WTC11 (cell line): ENCODE data around the gene VPS18. TPM values are rescaled to one million over a fixed set of nuclear protein-coding genes. Genes with fewer than 3 reads are reported as not detected.

Experiments used
- ATAC-seq: fragments of 200-7000 bp; cut with Tn5 transposase; 2 replicates; pipeline ENCODE4 v1.10.0; 2021; ENCODE audit warnings: mild to moderate bottlenecking, moderate library complexity
- CTCF ChIA-PET: fragments of 300-600 bp; sonication (Branson Sonifier 250); formaldehyde crosslinking; loops from one replicate; lab custom pipeline; 2021; ENCODE audit warnings: antibody characterized with exemption; lab: Charles Lee
- POLR2A ChIA-PET: fragments of 350-600 bp; sonication (Branson Sonifier 250); formaldehyde crosslinking; loops from one replicate; lab custom pipeline; 2021; ENCODE audit warnings: antibody characterized with exemption; lab: Charles Lee
- DNase-seq: peaks from one replicate; pipeline ENCODE4 v3.0.0; 2021; ENCODE audit warnings: low spot score
- H3K27ac Mint-ChIP-seq: 2 replicates; pipeline ENCODE4 v1.8.0; 2021; ENCODE audit warnings: mixed read lengths
- H3K27me3 Mint-ChIP-seq: 2 replicates; pipeline ENCODE4 v1.8.0; 2021; ENCODE audit warnings: low read depth, mild to moderate bottlenecking, moderate library complexity, mixed read lengths
- H3K36me3 Mint-ChIP-seq: 2 replicates; pipeline ENCODE4 v1.8.0; 2021; ENCODE audit warnings: mixed read lengths
- H3K4me1 Mint-ChIP-seq: 2 replicates; pipeline ENCODE4 v1.8.0; 2022; ENCODE audit warnings: mixed read lengths
- H3K4me3 Mint-ChIP-seq: 2 replicates; pipeline ENCODE4 v1.8.0; 2021; ENCODE audit warnings: mild to moderate bottlenecking, moderate library complexity, mixed read lengths
- H3K9me3 Mint-ChIP-seq: 2 replicates; pipeline ENCODE4 v1.8.0; 2021; ENCODE audit warnings: mixed read lengths
- CBFB ChIP-seq: sonication (generic); formaldehyde crosslinking; IDR thresholded peaks from 2 replicates; pipeline ENCODE4 v1.8.1; 2022; ENCODE audit warnings: mild to moderate bottlenecking, low read depth, missing genetic modification reagents
- CREB1 ChIP-seq: sonication (generic); formaldehyde crosslinking; IDR thresholded peaks from 2 replicates; pipeline ENCODE4 v1.8.0; 2023; ENCODE audit warnings: mild to moderate bottlenecking, missing genetic modification reagents
- ELF4 ChIP-seq: sonication (generic); formaldehyde crosslinking; IDR thresholded peaks from 2 replicates; pipeline ENCODE4 v1.8.1; 2022; ENCODE audit warnings: low read depth, mild to moderate bottlenecking, moderate library complexity, missing genetic modification reagents
- ESRRA ChIP-seq: sonication (generic); formaldehyde crosslinking; IDR thresholded peaks from 2 replicates; pipeline ENCODE4 v1.8.1; 2022; ENCODE audit warnings: mild to moderate bottlenecking, missing genetic modification reagents, borderline replicate concordance
- GABPB1 ChIP-seq: sonication (generic); formaldehyde crosslinking; IDR thresholded peaks from 2 replicates; pipeline ENCODE4 v1.8.1; 2023; ENCODE audit warnings: mild to moderate bottlenecking, missing genetic modification reagents
- GRHL2 ChIP-seq: fragments of 250-450 bp; sonication (Bioruptor Pico); IDR thresholded peaks from 2 replicates; pipeline ENCODE4 v1.8.0; 2022; ENCODE audit warnings: mild to moderate bottlenecking, moderate library complexity; ENCODE audit not compliant: insufficient replicate concordance, severe bottlenecking
- HMGXB4 ChIP-seq: sonication (generic); formaldehyde crosslinking; IDR thresholded peaks from 2 replicates; pipeline ENCODE4 v1.8.1; 2023; ENCODE audit warnings: mild to moderate bottlenecking, moderate library complexity, missing genetic modification reagents
- MXD4 ChIP-seq: fragments of 250-450 bp; sonication (Bioruptor Pico); IDR thresholded peaks from 2 replicates; pipeline ENCODE4 v1.8.0; 2021; ENCODE audit warnings: mild to moderate bottlenecking, moderate library complexity, borderline replicate concordance
- NFYB ChIP-seq: sonication (generic); formaldehyde crosslinking; conservative IDR thresholded peaks from 2 replicates; pipeline ENCODE4 v1.8.0; 2022; ENCODE audit warnings: low read depth, missing genetic modification reagents
- NR1H2 ChIP-seq: sonication (generic); formaldehyde crosslinking; IDR thresholded peaks from 2 replicates; pipeline ENCODE4 v1.9.0; 2021; ENCODE audit warnings: mild to moderate bottlenecking, moderate library complexity, missing genetic modification reagents
- RELA ChIP-seq: sonication (generic); formaldehyde crosslinking; IDR thresholded peaks from 2 replicates; pipeline ENCODE4 v1.8.1; 2022; ENCODE audit warnings: missing genetic modification reagents, mild to moderate bottlenecking, borderline replicate concordance
- SMAD4 ChIP-seq: sonication (generic); formaldehyde crosslinking; IDR thresholded peaks from 2 replicates; pipeline ENCODE4 v1.8.0; 2022; ENCODE audit warnings: mild to moderate bottlenecking, missing genetic modification reagents
- SP1 ChIP-seq: sonication (generic); formaldehyde crosslinking; conservative IDR thresholded peaks from 2 replicates; pipeline ENCODE4 v1.8.1; 2022; ENCODE audit warnings: missing genetic modification reagents
- TEAD1 ChIP-seq: sonication (generic); formaldehyde crosslinking; IDR thresholded peaks from 2 replicates; pipeline ENCODE4 v1.8.0; 2022; ENCODE audit warnings: mild to moderate bottlenecking, missing genetic modification reagents
- USF2 ChIP-seq: sonication (generic); formaldehyde crosslinking; IDR thresholded peaks from 2 replicates; pipeline ENCODE4 v1.8.1; 2023; ENCODE audit warnings: mild to moderate bottlenecking, missing genetic modification reagents, moderate library complexity
- ZNF121 ChIP-seq: sonication (generic); formaldehyde crosslinking; IDR thresholded peaks from 2 replicates; pipeline ENCODE4 v1.8.0; 2023; ENCODE audit warnings: missing genetic modification reagents
- ZNF219 ChIP-seq: sonication (generic); formaldehyde crosslinking; IDR thresholded peaks from 2 replicates; pipeline ENCODE4 v1.8.0; 2023; ENCODE audit warnings: missing genetic modification reagents, mild to moderate bottlenecking, borderline replicate concordance
- ZNF232 ChIP-seq: sonication (generic); formaldehyde crosslinking; IDR thresholded peaks from 2 replicates; pipeline ENCODE4 v1.8.0; 2022; ENCODE audit warnings: mild to moderate bottlenecking, missing genetic modification reagents
- ZNF263 ChIP-seq: sonication (generic); formaldehyde crosslinking; IDR thresholded peaks from 2 replicates; pipeline ENCODE4 v1.8.1; 2022; ENCODE audit warnings: low read depth, mild to moderate bottlenecking, moderate library complexity, missing genetic modification reagents
- ZNF281 ChIP-seq: sonication (generic); formaldehyde crosslinking; IDR thresholded peaks from 2 replicates; pipeline ENCODE4 v1.8.0; 2023; ENCODE audit warnings: mild to moderate bottlenecking, missing genetic modification reagents
- total RNA-seq: library from RNA; stranded (reverse); gene quantifications from 3 replicates; pipeline ENCODE4 v1.2.3, GENCODE V29; 2021
- TF ChIP-seq, protein P1 (sequence below): sonication (generic); formaldehyde crosslinking; IDR thresholded peaks from 2 replicates; pipeline ENCODE4 v1.8.0; 2022; ENCODE audit warnings: mild to moderate bottlenecking, missing genetic modification reagents
- TF ChIP-seq, protein P2 (sequence below): fragments of 250-450 bp; sonication (Bioruptor Pico); conservative IDR thresholded peaks from 2 replicates; pipeline ENCODE4 v1.9.0; 2021; ENCODE audit warnings: mild to moderate bottlenecking
- TF ChIP-seq, protein P3 (sequence below): fragments of 250-450 bp; sonication (Bioruptor Pico); IDR thresholded peaks from 2 replicates; pipeline ENCODE4 v1.8.0; 2021; ENCODE audit warnings: mild to moderate bottlenecking

The VPS18 gene
- total RNA-seq, 1 experiment from 2014 or later: 27.3 TPM

- TF ChIP-seq USF2 (CRISPR knock-in tag) (no peak), ZNF121 (CRISPR knock-in tag) (no peak), ZNF219 (CRISPR knock-in tag) (no peak), HMGXB4 (CRISPR knock-in tag) (no peak), SMAD4 (CRISPR knock-in tag) (no peak), SP1 (CRISPR knock-in tag) (no peak), MXD4 (CRISPR knock-in tag) (no peak), ESRRA (CRISPR knock-in tag) (no peak)
Measured at GRCh38 chr15:40899536-40900207, 5.4 kb downstream of the VPS18 start (continued).

DNA sequence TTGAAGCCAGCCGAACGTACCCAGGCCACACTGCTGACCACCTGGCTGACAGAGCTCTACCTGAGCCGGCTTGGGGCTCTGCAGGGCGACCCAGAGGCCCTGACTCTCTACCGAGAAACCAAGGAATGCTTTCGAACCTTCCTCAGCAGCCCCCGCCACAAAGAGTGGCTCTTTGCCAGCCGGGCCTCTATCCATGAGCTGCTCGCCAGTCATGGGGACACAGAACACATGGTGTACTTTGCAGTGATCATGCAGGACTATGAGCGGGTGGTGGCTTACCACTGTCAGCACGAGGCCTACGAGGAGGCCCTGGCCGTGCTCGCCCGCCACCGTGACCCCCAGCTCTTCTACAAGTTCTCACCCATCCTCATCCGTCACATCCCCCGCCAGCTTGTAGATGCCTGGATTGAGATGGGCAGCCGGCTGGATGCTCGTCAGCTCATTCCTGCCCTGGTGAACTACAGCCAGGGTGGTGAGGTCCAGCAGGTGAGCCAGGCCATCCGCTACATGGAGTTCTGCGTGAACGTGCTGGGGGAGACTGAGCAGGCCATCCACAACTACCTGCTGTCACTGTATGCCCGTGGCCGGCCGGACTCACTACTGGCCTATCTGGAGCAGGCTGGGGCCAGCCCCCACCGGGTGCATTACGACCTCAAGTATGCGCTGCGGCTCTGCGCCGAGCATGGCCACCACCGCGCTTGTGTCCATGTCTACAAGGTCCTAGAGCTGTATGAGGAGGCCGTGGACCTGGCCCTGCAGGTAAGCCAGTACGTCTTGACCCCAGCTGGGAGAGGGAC is 6.2 kb downstream of the VPS18 start:
- no peak overlapping the region for H3K27ac Mint-ChIP-seq
- H3K4me3 Mint-ChIP-seq: no peak overlapping the region
- H3K27me3 Mint-ChIP-seq: no peaks in the 10 kb centered on the region
- ATAC-seq (no peak), DNase-seq (no peak)
- H3K9me3 Mint-ChIP-seq: no peaks in the 10 kb centered on the region
- ChIA-PET POLR2A (interaction anchor here (0.5 to 0.6 kb wide), 2 partner anchors 68 to 166 kb away, joined by 5 to 8 read pairs; no protein-coding TSS in a partner anchor), CTCF (interaction anchor here (1.1 to 1.6 kb wide), 4 partner anchors 15 to 42 kb away, joined by 3 to 7 read pairs (median 4); no protein-coding TSS in a partner anchor)
- peaks cover 1% of the 10 kb centered on the region; the same call in 1 of the 2 replicates for H3K4me1 Mint-ChIP-seq
- H3K36me3 Mint-ChIP-seq: peaks cover 52% of the 10 kb centered on the region
- no peak for TF ChIP-seq ZNF232 (CRISPR knock-in tag)
- TF ChIP-seq NFYB: no peak

DNA sequence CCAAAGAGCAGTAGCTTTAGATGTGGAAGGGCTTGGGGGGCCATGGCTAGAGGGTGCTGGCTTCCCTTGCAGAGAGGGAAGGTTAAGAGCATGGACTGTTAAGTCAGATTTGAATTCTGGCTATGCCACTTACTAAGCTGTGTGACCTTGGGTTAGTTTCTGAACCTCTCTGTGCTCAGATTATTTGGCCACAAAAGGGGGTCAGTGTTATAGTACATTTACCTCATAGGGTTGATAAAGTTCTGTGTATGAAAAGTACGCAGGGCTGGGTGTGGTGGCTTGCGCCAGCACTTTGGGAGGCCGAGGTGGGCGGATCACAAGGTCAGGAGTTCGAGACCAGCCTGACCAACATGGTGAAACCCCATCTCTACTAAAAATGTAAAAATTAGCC is 6.8 kb downstream of the VPS18 start:
- DNase-seq (no peak), ATAC-seq (no peak)
- no peaks in the 10 kb centered on the region for H3K9me3 Mint-ChIP-seq
- no peak for TF ChIP-seq ZNF281
- no peak for TF ChIP-seq GRHL2 (CRISPR knock-in tag)
- TF ChIP-seq, protein P1, sequence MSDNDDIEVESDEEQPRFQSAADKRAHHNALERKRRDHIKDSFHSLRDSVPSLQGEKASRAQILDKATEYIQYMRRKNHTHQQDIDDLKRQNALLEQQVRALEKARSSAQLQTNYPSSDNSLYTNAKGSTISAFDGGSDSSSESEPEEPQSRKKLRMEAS: no peak
- TF ChIP-seq CREB1: no peak
- no peak for TF ChIP-seq NR1H2 (CRISPR knock-in tag)
- TF ChIP-seq ZNF219 (CRISPR knock-in tag): no peak
- TF ChIP-seq CBFB (CRISPR knock-in tag): no peak
- TF ChIP-seq, protein P2, sequence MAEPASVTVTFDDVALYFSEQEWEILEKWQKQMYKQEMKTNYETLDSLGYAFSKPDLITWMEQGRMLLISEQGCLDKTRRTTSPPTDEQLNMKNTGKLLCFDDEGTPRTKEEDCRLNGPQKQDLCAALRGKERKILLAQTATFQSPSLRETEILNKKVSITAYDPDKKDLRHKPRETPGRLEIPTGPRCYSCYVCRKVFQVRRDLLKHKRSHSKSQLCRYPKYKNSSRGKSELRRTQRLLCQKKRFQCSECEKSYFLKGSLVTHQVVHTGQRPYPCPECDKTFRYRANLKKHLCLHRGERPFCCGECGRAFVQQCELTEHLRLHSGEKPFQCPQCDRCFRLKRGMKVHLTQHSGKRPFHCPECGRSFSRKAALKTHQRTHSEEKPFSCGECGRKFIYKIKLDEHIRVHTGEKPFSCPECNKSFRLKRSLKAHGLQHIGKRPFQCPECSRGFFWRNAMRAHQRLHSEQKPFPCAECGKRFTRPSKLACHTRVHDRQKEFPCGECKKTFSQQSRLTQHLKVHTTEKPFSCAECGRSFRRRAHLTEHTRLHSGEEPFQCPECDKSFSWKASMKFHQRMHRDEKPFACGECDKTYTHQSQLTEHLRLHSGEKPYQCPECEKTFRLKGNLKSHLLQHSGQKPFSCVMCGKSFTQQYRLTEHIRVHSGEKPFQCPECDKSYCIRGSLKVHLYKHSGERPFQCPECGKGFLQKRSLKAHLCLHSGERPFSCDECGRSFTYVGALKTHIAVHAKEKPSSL (CRISPR knock-in tag): no peak
- TF ChIP-seq SMAD4 (CRISPR knock-in tag): no peak
- TF ChIP-seq TEAD1 (CRISPR knock-in tag): no peak
- TF ChIP-seq GABPB1 (CRISPR knock-in tag): no peak
- no peak for TF ChIP-seq ESRRA (CRISPR knock-in tag)
- no peak for TF ChIP-seq ELF4
- TF ChIP-seq, protein P3, sequence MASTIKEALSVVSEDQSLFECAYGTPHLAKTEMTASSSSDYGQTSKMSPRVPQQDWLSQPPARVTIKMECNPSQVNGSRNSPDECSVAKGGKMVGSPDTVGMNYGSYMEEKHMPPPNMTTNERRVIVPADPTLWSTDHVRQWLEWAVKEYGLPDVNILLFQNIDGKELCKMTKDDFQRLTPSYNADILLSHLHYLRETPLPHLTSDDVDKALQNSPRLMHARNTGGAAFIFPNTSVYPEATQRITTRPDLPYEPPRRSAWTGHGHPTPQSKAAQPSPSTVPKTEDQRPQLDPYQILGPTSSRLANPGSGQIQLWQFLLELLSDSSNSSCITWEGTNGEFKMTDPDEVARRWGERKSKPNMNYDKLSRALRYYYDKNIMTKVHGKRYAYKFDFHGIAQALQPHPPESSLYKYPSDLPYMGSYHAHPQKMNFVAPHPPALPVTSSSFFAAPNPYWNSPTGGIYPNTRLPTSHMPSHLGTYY (CRISPR knock-in tag): no peak
- no peak for TF ChIP-seq ZNF263 (CRISPR knock-in tag)
- no peak for TF ChIP-seq RELA
- TF ChIP-seq ZNF232 (CRISPR knock-in tag): no peak
- peaks cover 49% of the 10 kb centered on the region for H3K36me3 Mint-ChIP-seq
- no peak overlapping the region for H3K27ac Mint-ChIP-seq
- CTCF ChIA-PET: interaction anchor here (1.5 kb wide), 1 partner anchor 43 kb away, joined by 7 read pairs; no protein-coding TSS in a partner anchor
- no peaks in the 10 kb centered on the region for H3K4me1 Mint-ChIP-seq
- H3K4me3 Mint-ChIP-seq: no peak overlapping the region
- H3K27me3 Mint-ChIP-seq: no peaks in the 10 kb centered on the region
- POLR2A ChIA-PET: no interaction called here
